ENCODE data around the gene PRAME.
"Not testable (repeated sequence)": the region's sequence is repeated elsewhere in the genome, so short reads cannot be mapped to it uniquely, and the experiment has no call there.

Gene PRAME

DNA sequence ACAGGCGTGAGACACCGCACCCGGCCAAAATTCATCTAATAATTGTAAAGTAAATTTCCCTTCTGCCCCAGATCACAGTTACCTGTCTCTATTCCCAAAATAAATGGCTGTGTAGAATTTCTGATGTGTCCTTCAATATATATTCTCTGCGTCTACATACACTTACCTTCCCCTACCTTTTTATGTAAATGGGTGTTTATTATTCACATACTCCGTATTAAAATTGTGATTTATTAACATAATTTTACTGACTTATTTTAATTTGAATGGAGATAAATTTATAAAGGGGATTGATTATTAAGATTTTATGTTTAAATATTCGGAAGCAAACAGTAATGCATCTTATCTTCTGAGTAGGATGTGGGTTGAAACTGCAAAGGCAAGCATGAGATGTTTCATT lies 22.6 kb downstream of the PRAME start:
- Histone ChIP-seq H3K4me1 (no peaks in the 10 kb centered on the region), H3K27me3 (peaks cover 4% of the 10 kb centered on the region; the same call in 1 of the 2 replicates), H3K4me3 (ENCODE audit: low read depth, low read length) (no peak overlapping the region), H3K36me3 (no peaks in the 10 kb centered on the region), H3K9me3 (no peaks in the 10 kb centered on the region)
- DNase-seq: no peak
- TF ChIP-seq, protein P1, sequence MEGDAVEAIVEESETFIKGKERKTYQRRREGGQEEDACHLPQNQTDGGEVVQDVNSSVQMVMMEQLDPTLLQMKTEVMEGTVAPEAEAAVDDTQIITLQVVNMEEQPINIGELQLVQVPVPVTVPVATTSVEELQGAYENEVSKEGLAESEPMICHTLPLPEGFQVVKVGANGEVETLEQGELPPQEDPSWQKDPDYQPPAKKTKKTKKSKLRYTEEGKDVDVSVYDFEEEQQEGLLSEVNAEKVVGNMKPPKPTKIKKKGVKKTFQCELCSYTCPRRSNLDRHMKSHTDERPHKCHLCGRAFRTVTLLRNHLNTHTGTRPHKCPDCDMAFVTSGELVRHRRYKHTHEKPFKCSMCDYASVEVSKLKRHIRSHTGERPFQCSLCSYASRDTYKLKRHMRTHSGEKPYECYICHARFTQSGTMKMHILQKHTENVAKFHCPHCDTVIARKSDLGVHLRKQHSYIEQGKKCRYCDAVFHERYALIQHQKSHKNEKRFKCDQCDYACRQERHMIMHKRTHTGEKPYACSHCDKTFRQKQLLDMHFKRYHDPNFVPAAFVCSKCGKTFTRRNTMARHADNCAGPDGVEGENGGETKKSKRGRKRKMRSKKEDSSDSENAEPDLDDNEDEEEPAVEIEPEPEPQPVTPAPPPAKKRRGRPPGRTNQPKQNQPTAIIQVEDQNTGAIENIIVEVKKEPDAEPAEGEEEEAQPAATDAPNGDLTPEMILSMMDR (IDR thresholded peaks at IDR 0.05; ENCODE audit: low read depth, low read length): no peak

DNA sequence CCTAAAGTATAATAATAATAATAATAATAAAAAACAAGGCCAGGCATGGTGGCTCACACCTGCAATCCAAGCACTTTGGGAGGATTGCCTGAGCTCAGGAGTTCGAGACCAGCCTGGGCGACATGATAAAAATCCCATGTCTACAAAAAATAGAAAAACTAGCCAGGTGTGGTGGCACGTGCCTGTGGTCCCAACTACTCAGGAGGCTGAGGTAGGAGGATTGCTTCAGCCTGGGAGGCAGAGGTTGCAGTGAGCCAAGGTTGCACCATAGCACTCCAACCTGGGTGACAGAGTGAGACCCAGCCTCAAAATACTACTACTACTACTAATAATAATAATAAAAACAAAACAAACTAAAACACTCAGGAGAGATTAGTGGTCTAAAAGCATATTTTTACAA lies 23.4 kb downstream of the PRAME start:
- TF ChIP-seq, protein P1 (IDR thresholded peaks at IDR 0.05; ENCODE audit: low read depth, low read length): no peak
- DNase-seq: no peak

DNA sequence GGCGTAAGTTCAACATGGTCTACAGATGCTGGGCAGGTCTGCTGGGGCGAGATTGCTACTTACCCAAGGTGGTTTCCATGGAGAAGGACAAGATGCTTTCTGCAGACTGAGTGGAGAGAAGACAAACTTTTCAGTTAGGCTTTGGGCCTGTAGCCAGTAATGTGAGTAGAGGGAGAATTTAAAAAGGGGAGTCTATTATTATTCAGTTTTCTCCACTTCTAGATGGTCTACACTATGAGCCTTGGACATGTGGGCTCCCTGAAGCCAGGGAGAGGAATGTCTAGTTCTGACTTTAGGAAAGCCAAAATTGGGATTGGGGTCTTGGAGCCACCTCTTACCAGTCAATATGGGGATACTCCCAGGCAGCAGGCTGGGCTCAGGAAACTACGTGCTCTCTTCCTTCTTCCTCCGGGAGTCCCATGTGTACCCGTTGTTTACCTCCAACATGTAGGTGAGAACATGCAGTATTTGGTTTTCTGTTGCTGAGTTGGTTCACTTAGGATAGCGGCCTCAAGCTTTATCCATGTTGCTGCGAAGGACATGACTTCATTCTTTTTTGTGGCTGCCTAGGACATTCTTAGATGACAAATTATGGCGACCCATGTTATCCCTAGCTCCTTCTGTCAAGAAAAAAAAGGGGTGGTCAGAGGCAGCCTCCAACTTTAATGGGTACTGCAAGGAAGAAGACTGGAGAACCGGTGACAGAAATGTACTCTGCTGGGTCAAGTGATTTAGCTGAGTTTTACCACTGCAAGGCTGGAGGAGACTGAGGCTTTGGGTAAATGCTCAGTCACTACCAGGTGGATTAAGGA lies 24.3 kb downstream of the PRAME start:
- TF ChIP-seq, protein P1 (IDR thresholded peaks at IDR 0.05; ENCODE audit: low read depth, low read length): no peak
- no peak for DNase-seq
- no peaks in the 10 kb centered on the region for H3K9me3 ChIP-seq
- no peaks in the 10 kb centered on the region for H3K4me1 ChIP-seq
- H3K27me3 ChIP-seq: peaks cover 2% of the 10 kb centered on the region; the same call in 1 of the 2 replicates
- no peak overlapping the region for H3K4me3 ChIP-seq (ENCODE audit: low read depth, low read length)
- no peaks in the 10 kb centered on the region for H3K36me3 ChIP-seq

More for the DNA sequence above, 23.4 kb downstream of the PRAME start:
- Histone ChIP-seq H3K4me3 (ENCODE audit: low read depth, low read length) (no peak overlapping the region), H3K36me3 (no peaks in the 10 kb centered on the region), H3K27me3 (peaks cover 4% of the 10 kb centered on the region; the same call in 1 of the 2 replicates), H3K9me3 (no peaks in the 10 kb centered on the region), H3K4me1 (no peaks in the 10 kb centered on the region)

DNA sequence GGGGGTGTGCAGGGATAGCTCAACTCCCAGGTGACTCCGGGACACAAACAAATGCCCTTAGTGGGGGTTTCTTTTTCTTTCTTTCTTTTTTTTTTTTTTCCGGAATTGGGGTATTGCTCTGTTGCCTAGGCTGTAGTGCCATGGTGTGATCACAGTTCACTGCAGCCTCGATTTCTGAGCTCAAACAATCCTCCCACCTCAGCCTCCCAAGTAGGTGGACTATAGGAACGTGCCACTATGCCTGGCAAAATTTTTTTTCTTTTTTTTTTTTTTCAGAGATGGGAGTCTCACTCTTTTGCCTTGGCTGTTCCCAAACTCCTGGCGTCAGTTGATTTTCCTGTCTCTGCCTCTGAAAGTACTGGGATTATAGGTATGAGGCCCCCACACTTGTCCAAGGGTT lies 25.2 kb downstream of the PRAME start:
- Histone ChIP-seq H3K27me3 (no peaks in the 10 kb centered on the region), H3K4me1 (no peaks in the 10 kb centered on the region), H3K9me3 (no peaks in the 10 kb centered on the region), H3K4me3 (ENCODE audit: low read depth, low read length) (no peak overlapping the region), H3K36me3 (no peaks in the 10 kb centered on the region)
- TF ChIP-seq, protein P1 (IDR thresholded peaks at IDR 0.05; ENCODE audit: low read depth, low read length): no peak
- no peak for DNase-seq

DNA sequence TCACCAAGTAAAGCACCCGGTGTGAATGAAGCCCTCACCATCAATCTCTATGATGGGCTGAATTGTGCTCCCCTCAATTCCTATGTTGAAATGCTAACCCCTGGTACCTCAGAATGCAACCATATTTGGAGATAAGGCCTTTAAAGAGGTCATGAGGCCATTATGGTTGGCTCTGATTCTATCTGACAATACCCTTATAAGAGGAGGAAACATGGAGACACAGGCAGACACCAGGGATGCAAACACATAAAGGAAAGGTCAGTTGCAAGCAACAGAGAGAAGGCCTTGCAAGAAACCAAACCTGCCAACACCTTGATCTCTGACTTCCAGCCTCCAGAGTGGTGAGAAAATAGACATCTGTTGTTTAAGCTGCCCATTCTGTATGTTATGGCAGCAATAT lies 25.6 kb downstream of the PRAME start:
- Histone ChIP-seq H3K9me3 (no peaks in the 10 kb centered on the region), H3K4me1 (no peaks in the 10 kb centered on the region), H3K27me3 (no peaks in the 10 kb centered on the region), H3K36me3 (no peaks in the 10 kb centered on the region), H3K4me3 (ENCODE audit: low read depth, low read length) (no peak overlapping the region)
- no peak for DNase-seq
- TF ChIP-seq, protein P1 (IDR thresholded peaks at IDR 0.05; ENCODE audit: low read depth, low read length): no peak

DNA sequence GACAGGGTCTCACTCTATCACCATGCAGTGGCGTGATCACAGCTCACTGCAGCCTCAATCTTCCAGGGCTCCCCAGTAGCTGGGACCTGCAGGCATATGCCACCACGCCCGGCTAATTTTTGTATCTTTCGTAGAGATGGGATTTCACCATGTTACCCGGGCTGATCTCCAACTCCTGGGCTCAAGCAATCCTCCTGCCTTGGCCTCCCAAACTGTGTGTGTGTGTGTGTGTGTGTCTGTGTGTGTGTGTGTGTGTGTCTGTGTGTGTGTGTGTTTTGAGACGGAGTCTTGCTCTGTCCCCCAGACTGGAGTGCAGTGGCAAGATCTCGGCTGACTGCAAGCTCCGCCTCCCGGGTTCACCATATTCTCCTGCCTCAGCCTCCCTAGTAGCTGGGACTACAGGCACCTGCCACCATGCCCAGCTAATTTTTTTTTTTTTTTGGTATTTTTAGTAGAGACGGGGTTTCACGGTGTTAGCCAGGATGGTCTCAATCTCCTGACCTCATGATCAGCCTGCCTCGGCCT lies 26.5 kb downstream of the PRAME start:
- not testable (repeated sequence) for H3K4me3 ChIP-seq (ENCODE audit: low read depth, low read length); DNase-seq; H3K9me3 ChIP-seq; H3K4me1 ChIP-seq; H3K36me3 ChIP-seq; H3K27me3 ChIP-seq
